OCI-LY1 (cell line): ENCODE data around the gene CAV1.

Experiments used
- H2AFZ ChIP-seq: fragments of 200-600 bp; sonication (generic), shearing (Covaris generic); 2 replicates; pipeline ENCODE4 v1.6.0; 2014; ENCODE audit warnings: antibody characterized with exemption, mild to moderate bottlenecking, low read length
- H3F3A ChIP-seq: fragments of 200-600 bp; sonication (generic), shearing (Covaris generic); 2 replicates; pipeline ENCODE4 v1.6.0; 2014; ENCODE audit warnings: mild to moderate bottlenecking, antibody characterized with exemption, low read length, moderate library complexity; ENCODE audit not compliant: insufficient read depth
- H3K27ac ChIP-seq: fragments of 200-600 bp; sonication (generic); 2 replicates; pipeline ENCODE4 v1.5.1; 2014; ENCODE audit warnings: low read length, mixed run types, mild to moderate bottlenecking, low read depth; ENCODE audit not compliant: poor library complexity, severe bottlenecking
- H3K27me3 ChIP-seq: fragments of 200-600 bp; sonication (generic); 2 replicates; pipeline ENCODE4 v1.6.0; 2014; ENCODE audit warnings: antibody characterized with exemption, mild to moderate bottlenecking, low read length, moderate library complexity; ENCODE audit not compliant: insufficient read depth
- H3K36me3 ChIP-seq: fragments of 200-600 bp; sonication (generic); 2 replicates; pipeline ENCODE4 v1.6.1; 2014; ENCODE audit warnings: mild to moderate bottlenecking, antibody characterized with exemption, low read length, moderate library complexity, mixed read lengths; ENCODE audit not compliant: insufficient read depth
- H3K4me1 ChIP-seq: fragments of 200-600 bp; sonication (generic); 2 replicates; pipeline ENCODE4 v1.5.1; 2014; ENCODE audit warnings: mild to moderate bottlenecking, low read length, moderate library complexity; ENCODE audit not compliant: insufficient read depth, severe bottlenecking
- H3K4me2 ChIP-seq: fragments of 200-600 bp; sonication (generic), shearing (Covaris generic); 2 replicates; pipeline ENCODE4 v1.6.1; 2014; ENCODE audit warnings: low read length
- H3K4me3 ChIP-seq: fragments of 200-600 bp; sonication (generic); 2 replicates; pipeline ENCODE4 v1.5.1; 2014; ENCODE audit warnings: low read length, low read depth, mild to moderate bottlenecking, mixed read lengths; ENCODE audit not compliant: poor library complexity, severe bottlenecking
- H3K79me2 ChIP-seq: fragments of 200-600 bp; shearing (Covaris generic); 2 replicates; pipeline ENCODE4 v1.6.1; 2016; ENCODE audit warnings: mixed run types, low read length, mixed read lengths; ENCODE audit not compliant: insufficient read depth
- H3K9ac ChIP-seq: fragments of 200-600 bp; sonication (generic), shearing (Covaris generic); 2 replicates; pipeline ENCODE4 v1.6.1; 2014; ENCODE audit warnings: mild to moderate bottlenecking, low read length, mixed read lengths
- H3K9me2 ChIP-seq: fragments of 200-600 bp; sonication (generic), shearing (Covaris generic); 2 replicates; pipeline ENCODE4 v1.6.1; 2014; ENCODE audit warnings: low read depth, mild to moderate bottlenecking, low read length, mixed read lengths
- H3K9me3 ChIP-seq: fragments of 200-600 bp; shearing (Covaris generic); 2 replicates; pipeline ENCODE4 v1.6.1; 2014; ENCODE audit warnings: low read length, mixed read lengths
- H4K20me1 ChIP-seq: fragments of 200-600 bp; sonication (generic), shearing (Covaris generic); 2 replicates; pipeline ENCODE4 v1.6.0; 2016; ENCODE audit warnings: mild to moderate bottlenecking, low read length; ENCODE audit not compliant: insufficient read depth
- EZH2 ChIP-seq: fragments of 200-600 bp; sonication (generic), shearing (Covaris generic); IDR thresholded peaks from 2 replicates; pipeline ENCODE4 v1.8.0; 2017; ENCODE audit warnings: borderline replicate concordance, mixed run types, mild to moderate bottlenecking, antibody characterized with exemption, low read length, moderate library complexity, mixed read lengths
- TF ChIP-seq, protein P1 (sequence below): fragments of 200-600 bp; sonication (generic), shearing (Covaris generic); IDR thresholded peaks from 2 replicates; pipeline ENCODE4 v1.5.1; 2017; ENCODE audit warnings: mild to moderate bottlenecking, antibody characterized with exemption, low read length, moderate library complexity, mixed read lengths

The CAV1 gene

DNA sequence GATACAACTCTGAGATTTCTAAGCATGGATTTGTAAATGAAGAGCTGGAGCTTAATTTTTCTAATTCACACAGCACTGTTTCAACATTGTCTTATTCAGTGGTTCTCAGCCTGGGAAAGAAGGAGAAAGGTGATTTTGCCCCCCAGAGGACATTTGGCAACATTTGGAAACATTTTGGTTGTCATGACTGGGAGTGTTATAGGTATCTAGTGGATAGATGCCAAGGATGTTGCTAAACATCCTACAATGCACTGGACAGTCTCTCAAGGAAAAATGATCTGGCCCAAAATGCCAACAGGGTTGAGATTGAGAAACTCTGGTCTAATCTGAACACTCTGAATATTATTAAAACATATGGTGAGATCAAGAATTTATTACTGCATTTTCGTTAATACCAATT is 29.1 kb upstream of the CAV1 start:
- Histone ChIP-seq H3K4me2 (no peak overlapping the region), H3K79me2 (no peaks in the 10 kb centered on the region), H3K4me3 (no peak overlapping the region), H3K27me3 (no peaks in the 10 kb centered on the region), H3K4me1 (no peaks in the 10 kb centered on the region), H3K36me3 (no peaks in the 10 kb centered on the region), H3K9me2 (no peaks in the 10 kb centered on the region), H2AFZ (no peak overlapping the region), H4K20me1 (no peaks in the 10 kb centered on the region), H3K9ac (no peak overlapping the region), H3K9me3 (no peaks in the 10 kb centered on the region), H3F3A (no peaks in the 10 kb centered on the region), H3K27ac (no peak overlapping the region)
- TF ChIP-seq, protein P1, sequence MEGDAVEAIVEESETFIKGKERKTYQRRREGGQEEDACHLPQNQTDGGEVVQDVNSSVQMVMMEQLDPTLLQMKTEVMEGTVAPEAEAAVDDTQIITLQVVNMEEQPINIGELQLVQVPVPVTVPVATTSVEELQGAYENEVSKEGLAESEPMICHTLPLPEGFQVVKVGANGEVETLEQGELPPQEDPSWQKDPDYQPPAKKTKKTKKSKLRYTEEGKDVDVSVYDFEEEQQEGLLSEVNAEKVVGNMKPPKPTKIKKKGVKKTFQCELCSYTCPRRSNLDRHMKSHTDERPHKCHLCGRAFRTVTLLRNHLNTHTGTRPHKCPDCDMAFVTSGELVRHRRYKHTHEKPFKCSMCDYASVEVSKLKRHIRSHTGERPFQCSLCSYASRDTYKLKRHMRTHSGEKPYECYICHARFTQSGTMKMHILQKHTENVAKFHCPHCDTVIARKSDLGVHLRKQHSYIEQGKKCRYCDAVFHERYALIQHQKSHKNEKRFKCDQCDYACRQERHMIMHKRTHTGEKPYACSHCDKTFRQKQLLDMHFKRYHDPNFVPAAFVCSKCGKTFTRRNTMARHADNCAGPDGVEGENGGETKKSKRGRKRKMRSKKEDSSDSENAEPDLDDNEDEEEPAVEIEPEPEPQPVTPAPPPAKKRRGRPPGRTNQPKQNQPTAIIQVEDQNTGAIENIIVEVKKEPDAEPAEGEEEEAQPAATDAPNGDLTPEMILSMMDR, result no peak
- no peak for TF ChIP-seq EZH2

DNA sequence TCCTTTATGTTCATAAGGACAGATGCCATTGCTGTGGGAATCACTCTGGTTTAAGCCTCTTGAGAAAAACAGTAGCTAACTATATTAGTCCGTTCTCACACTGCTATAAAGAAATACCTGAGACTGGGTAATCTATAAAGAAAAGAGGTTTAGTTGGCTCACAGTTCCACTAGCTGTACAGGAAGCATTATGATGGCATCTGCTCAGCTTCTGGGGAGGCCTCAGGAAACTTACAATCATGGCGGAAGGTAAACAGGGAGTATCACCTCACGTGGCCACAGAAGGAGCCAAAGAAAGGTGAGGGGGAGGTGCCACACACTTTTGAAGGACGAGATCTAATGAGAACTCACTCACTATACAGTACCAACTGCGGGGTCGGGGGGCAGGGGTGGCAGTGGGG is 28.2 kb upstream of the CAV1 start:
- Histone ChIP-seq H3F3A (no peaks in the 10 kb centered on the region), H3K36me3 (no peaks in the 10 kb centered on the region), H3K9me2 (no peaks in the 10 kb centered on the region), H3K4me1 (no peaks in the 10 kb centered on the region), H3K4me3 (no peak overlapping the region), H3K9me3 (no peaks in the 10 kb centered on the region), H3K79me2 (no peaks in the 10 kb centered on the region), H4K20me1 (no peaks in the 10 kb centered on the region), H3K27me3 (no peaks in the 10 kb centered on the region), H3K4me2 (no peak overlapping the region), H3K9ac (no peak overlapping the region), H2AFZ (no peak overlapping the region), H3K27ac (no peak overlapping the region)
- TF ChIP-seq, protein P1, result no peak
- TF ChIP-seq EZH2, result no peak

DNA sequence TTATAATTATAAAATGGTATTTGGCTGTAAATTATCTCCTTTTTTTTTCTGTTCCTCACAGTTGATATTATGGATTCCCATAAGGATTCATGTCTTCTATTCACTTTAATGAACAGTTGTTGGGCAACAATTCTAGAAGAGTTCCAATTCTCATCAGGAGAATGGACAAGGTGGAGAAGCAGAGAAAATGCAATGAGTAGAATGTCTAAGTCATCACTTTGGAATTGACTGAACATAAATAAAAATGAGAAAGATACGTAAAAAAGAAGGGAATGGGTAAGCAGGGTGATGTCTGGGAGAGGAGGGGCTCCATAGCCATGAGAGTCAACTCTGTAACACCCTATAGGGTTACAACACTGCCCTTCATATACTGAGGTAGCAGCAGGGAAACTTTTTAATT is 27.1 kb upstream of the CAV1 start:
- Histone ChIP-seq H3K4me3 (no peak overlapping the region), H4K20me1 (no peaks in the 10 kb centered on the region), H3K4me2 (no peak overlapping the region), H3K9me3 (no peaks in the 10 kb centered on the region), H3K27me3 (no peaks in the 10 kb centered on the region), H3K79me2 (no peaks in the 10 kb centered on the region), H2AFZ (no peak overlapping the region), H3F3A (no peaks in the 10 kb centered on the region), H3K9me2 (no peaks in the 10 kb centered on the region), H3K27ac (no peak overlapping the region), H3K36me3 (no peaks in the 10 kb centered on the region), H3K9ac (no peak overlapping the region), H3K4me1 (no peaks in the 10 kb centered on the region)
- TF ChIP-seq EZH2, result no peak
- TF ChIP-seq, protein P1, result no peak
